ENCODE results near the gene KRT73.

The KRT73 gene

DNA sequence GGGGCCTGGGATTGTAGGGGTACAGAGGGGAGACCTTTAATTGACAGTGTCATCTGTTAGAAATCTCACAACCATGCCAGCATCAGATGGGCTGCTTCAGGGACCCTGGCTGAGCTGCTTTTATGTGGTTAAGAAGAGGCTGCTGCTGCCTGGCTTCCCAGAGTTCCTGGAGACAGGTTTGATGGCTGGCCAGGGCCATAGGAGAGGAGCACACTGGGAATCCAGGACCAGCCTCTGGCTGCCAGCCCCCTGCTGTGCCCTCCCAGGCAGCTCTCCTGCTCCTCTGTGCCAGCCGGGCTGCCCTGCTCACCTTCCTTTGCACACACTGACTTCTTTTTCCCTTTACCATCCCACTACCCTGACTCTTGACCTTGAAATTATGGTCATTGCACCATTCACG is 507 bp upstream of the KRT73 start:
- no peak for DNase-seq (ENCODE audit: low read depth)

DNA sequence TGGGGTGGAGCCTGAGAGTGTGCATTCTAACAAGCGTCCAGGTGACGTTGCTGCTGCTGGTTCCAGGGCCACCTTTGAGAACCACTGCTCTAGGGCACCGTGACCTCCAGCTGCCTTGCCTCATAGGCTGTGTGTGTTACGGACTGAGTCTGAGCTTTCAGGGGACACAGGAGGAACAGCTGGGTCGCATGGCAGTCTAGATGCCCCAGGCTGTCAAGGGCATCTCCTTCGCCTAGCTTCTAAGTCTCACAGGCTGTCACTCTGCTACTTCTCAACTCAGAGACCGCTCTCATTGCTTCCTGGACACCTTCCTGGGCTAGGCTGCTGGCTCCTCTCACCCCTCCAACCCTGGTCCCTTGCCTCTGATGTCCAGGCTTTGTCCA is 965 bp downstream of the KRT73 start:
- DNase-seq (ENCODE audit: low read depth): no peak

DNA sequence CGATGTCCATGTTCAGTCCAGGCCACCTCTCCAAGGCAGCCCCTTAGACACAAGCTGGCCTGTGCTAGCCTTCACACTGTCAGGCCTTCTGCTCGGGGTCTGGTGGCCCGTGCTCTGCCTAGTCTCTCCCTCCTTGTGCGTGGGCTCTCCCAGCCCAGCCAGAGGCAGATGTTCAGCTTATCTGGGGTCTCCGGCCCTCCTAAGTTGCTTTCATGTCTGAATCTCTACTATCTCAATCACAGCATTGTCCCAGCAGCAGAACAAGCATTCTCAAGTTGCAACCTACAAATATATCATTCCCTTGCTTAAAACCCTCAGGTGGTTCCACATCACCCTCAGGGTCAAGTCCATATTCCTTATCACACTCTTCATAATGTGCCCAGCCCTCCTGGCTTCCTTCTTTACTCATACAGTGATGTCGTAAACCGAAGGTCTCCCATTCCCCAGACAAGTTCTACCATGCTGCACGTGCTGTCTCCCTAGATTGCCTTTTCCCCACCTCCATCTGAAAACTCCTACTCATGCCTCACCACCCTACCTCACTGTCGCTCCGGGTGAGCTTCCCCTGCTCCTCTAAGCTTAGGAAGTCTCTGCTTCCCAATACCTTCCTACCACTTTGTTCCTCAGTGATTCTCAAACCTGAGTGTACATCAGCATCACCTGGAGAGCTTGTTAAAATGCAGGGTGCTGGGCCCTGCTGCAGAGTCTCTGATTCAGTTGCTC is 1.5 kb downstream of the KRT73 start:
- DNase-seq (ENCODE audit: low read depth): no peak

DNA sequence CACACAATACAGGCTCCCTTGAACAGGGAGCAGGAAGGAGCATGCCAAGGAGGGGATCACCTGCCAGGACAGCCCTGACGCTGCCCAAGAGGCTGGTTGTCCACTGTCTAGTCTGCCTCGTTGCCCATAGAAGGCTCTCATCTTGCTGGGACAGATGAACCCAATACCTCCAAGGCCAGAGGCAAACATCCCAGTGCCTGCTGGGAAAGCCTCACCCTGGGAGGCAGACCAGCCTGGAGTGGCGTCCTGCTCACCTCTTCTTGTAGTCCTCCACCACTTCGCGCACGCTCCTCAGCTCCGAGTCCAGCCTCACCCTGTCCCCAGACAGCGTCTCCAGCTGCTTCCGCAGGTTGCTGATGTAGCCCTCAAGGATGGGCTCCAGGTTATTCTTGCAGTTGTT is 2.4 kb downstream of the KRT73 start:
- no peak for DNase-seq (ENCODE audit: low read depth)

DNA sequence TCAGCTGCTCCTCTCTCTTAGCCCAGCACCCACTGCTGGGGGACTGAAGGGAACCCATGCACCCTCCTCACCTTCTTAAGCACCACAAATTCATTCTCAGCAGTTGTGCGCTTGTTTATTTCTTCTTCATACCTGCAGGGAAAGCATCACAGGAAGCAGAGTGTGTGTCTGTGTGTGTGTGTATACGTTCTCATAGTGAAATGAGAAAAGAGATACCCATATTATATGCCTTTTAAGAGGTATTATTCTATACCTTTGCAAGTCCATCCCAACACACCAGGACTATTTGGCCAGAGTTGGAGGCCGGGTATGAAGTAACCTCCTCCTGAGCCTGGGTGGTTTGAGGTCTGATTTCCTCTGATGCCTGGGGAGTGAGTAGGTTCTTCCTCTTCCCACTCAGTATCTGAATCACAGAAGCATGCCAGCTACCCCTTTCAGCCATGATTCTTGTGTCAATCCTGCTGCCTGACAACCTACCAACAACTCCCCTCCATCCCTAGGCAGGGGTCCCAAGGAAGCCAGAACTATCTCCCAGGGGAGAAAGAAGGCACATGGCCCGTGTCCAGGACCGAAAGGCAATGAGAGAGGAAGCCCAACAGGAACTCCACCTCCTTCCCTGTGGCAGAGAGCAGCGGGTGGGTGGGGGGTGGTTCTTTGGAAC is 3.0 kb downstream of the KRT73 start:
- no peak for DNase-seq (ENCODE audit: low read depth)

DNA sequence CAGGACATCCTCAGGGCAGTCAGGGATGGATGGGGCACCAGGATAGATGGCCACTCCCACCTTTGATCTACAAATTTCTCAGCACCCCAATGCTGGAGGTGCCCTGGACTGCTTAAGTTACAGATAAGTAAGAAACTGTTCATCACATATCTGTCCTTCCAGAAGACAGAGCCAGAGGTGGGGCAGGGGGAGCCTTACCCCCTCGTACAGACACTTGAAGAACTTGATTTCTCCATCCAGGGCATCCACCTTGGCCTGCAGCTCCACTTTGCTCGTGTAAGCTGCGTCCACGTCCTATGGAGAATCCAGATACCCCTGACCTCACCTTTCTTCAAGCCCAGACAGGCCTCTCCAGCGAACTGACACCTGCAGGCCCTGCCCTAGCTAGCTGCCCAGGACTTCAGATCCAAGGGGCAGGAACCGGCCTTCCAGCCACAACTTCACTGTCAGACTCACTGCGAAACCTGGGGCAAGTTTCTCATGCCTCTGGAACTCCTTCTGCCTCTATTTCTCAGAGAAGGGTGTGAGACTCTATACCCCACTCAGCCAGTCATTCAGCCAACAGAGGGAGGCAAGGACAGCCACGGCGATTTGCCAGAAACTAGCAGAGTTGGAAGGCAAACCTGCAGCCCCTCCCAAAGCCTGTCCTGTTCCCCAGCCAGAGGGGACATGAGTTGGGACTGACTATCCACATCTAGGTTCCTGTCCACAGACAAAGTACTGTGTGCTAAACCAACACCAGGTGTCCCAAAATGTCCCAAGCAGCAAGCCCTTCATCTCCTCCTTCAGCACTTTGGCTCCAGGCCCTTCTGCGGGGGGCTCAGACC is 3.8 kb downstream of the KRT73 start:
- DNase-seq (ENCODE audit: low read depth): no peak

DNA sequence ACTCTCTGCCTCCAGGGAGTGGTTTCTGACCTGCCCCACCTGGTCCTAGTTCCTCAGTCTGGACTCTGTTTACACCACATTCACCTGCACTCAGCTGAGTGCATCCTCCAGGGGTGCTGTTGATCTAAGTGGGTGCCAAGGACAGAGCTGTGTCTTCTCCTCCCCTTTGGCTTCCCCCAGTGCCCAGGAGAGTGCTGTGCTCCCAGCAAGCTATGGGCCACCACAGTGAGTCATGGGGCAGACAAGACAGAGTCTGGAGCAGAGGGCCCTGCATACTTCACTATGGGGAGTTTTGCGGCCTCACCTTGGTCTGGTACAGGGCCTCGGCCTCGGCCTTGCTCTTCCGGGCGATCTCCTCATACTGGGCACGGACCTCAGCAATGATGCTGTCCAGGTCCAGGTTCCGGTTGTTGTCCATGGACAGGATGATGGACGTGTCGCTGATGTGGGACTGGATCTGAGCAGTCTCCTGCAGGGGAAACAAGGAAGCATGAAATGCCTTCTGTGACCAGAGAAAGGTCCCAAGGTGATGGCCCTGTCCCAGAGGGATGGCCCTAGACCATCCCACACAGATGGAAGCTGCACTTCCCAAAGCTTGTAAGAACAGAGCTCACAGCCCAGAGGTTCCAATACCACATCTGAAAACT is 4.9 kb downstream of the KRT73 start:
- DNase-seq (ENCODE audit: low read depth): no peak

DNA sequence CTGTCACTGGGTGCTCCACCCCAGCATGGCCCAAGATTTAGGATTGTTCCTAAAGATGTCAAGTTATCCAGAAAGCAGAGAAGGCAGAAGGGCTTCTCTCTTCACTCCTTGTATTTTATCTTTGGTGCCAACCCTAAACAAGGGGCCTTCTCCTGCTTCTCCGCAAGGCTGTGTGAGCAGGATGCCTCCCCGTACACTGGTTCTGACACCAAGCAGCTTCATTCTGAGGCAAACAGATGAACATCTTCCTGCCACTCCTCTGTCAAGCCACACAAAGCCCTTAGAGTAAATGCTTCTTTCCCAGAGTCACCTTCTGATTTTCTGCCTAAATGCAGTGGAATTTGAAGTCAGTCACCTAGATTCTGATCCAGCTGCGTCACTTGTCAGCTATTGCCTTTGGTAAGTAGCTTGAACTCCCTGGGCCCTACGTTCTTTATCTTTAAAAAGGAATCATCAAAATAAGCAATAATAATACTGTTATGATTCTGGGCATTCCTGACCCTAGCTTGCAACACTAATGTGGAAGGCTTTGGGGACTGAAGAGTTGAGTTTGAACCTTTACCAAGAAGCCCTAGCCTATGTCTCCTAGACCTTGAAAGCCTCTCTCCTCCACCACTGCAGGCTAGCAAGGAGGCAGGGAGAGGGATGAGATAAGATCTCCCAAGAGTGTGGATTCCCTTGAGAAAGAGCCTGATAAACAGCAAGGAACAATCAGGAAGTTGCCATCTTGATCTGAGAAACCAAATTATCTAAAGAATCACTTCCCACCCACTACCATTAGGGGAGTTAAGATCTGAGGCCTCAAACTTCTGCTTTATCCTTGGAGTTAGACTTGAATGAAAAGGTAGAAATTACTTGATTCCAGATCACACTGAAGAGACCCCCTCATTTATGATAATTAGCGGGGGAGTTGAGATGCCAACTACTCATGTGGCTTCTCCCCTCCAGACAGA is 5.7 kb downstream of the KRT73 start:
- no peak for DNase-seq (ENCODE audit: low read depth)

DNA sequence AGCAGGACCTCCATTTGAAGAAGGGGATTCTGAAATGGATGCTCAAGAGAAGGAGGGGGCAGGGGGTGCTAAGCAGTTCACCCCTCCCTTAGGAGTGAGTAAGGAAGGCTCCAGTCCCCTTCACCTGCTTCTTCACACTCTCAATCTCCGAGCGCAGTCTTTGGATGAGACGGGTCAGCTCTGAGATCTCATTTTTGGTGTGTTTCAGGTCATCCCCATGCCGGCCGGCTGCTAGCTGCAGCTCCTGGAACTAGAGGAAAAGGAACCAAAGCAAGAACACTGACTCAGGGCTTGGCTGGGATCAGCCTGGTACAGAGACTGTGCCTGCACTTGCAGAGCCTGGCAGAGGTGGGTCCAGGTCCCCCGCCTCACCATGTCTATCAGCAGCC is 7.3 kb downstream of the KRT73 start:
- DNase-seq (ENCODE audit: low read depth): no peak

DNA sequence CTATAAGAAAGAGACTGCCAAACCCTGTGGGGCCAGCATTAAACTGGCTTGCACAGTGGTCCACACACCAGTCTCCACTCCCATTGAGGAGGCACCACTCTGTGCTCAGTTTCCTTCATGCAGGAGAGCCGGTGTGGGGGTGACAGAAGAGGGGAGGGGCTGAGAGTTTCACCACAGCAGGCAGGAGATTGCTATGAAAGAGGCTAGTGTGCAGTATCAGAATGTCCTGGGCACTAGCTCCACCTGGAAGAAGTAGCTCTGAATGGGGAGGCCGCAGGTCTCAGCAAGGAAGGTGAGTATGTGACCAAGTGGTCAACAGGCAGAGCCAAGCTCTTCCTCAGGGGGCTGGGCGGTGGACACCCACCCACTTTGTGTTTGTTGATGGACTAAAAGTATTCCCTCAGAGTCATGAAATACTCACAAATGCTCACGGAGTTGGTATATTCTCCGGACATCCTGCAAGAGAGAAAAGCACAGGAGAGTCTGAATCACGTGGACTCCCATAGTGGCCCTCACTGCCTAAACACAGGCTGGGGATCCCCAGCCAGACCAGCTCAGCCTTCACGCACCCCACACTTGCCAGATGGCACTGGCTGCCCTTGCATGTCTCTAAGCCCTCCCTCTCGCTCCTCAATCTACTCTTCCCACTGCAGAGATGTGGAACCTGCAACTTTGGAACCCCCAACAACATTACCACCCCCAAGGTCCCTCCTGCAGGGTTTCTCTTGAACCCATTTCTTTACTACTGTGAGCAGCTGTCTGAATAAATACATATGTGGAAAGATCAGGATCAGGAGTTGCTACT is 9.3 kb downstream of the KRT73 start:
- DNase-seq (ENCODE audit: low read depth): no peak

DNA sequence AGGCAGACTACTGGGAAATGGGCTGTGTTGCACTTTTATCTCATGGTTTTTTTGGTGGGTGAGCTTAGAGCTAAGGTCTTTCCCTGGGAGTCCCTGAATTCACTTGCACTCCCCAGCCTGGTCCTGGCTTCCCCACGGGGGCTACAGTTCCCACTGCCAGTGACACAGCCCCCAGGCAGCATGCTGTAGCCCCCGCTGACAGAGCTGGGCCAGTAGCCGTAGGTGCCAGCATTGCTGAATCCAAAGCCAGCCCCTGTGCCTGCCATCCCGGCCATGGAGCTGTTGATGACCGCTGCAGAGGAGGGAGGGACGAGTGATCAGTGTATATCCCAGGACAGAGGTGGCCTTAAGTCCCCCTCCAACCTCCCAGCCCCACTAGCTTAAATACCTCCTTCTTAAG is 10.2 kb downstream of the KRT73 start:
- DNase-seq (ENCODE audit: low read depth): no peak

DNA sequence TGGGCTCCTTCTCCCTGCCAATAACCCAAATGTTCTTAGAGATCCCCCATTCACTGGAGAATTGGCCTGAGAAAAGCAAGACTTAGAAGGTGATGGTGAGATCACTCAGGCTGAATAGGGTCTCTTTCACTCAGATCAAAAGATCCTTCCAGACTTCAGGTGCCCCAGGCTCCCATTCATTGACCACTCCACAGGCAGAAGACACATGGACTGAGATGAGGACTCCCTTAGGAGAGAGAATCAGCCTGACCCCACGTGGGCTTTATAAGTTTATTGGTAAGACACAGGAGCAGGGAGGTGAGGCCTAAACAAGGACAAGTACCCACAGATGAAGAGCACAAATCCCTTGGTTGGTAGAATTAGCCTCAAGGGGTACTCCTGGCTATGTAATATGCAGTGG is 11.0 kb downstream of the KRT73 start:
- DNase-seq (ENCODE audit: low read depth): no peak

DNA sequence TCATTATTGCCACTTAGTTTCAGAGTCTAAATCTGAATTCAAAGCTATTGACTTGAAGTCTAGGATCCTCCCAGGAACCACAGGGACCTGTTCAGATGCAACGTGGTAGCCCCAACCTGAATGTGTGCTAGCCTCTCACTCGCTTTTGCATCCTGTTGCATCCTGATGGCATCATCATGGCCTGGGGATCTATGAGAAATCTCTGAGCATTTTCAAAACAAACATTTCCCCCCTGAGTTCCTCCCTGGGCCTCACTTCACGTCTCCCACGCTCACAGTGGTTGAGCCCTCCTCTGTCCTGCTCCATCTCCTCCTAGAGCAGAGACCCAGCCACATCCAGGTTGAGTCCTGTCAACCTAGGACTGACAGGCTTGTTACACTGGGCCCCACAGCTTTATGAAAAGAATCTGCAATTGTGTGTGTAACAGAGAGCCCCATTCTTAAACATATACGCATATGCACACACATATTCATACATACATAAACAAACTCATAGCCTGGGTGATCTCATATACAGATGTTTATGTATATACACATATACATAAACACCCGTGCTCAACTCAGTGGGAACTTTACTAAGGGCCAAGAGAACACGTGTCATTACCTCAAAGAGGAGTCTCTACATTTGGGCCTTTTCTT is 11.7 kb downstream of the KRT73 start:
- no peak for DNase-seq (ENCODE audit: low read depth)

DNA sequence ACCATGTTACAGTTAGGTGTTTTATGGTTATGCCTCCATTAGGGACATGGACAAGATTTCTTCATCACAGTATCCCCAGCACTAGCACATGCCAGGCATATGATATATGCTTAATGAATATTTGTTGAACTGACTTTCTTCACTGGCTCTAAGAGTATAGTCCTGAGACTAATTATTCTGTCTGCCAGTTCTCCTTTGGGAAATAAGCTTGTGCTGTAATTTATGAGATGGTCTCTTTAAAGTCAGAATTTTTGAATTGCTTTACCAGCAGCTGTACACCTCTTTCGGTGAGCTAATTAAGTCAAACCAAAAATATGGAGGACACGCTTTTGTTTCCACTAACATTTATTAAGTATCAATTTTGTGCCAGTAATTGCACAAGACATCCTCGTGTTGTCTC is 12.3 kb downstream of the KRT73 start:
- DNase-seq (ENCODE audit: low read depth): no peak

DNA sequence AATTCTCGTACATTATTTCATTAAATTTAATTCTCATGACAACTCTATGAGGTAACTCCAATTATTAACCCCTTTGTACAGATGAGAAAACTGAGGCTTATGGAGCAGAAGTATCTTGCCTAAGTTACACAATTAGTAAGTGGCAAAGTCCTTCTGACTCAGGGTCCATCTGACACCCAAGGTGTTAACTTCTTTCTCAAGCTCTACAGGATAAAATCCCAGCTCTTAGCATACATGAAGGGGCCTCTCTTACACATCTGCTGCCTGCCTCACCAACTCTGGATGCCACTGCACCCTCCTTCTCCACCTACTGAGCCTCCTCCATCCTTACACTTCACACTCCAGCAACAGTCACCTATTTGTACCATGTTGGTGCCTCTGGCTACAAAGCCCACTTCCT is 12.8 kb downstream of the KRT73 start:
- no peak for DNase-seq (ENCODE audit: low read depth)

DNA sequence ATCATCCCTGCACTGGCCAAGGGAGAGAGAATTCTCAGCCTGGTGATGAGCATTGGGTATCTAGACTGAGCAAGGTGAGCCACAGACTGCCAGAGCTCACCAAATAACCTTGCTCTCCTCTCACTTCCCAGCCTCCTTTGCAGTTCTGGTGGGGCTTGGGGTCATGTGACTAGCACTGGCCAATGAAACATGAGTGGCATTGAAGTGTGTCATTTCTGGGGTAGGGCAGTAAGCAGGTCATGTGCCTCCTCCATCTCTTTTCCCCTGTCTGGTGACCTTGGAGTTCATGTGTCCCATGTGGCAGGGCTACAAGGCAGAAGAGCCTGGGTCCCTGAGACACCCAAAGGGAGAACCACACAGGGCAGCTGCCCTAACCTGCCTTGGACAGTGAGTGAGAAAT is 13.5 kb downstream of the KRT73 start:
- no peak for DNase-seq (ENCODE audit: low read depth)

DNA sequence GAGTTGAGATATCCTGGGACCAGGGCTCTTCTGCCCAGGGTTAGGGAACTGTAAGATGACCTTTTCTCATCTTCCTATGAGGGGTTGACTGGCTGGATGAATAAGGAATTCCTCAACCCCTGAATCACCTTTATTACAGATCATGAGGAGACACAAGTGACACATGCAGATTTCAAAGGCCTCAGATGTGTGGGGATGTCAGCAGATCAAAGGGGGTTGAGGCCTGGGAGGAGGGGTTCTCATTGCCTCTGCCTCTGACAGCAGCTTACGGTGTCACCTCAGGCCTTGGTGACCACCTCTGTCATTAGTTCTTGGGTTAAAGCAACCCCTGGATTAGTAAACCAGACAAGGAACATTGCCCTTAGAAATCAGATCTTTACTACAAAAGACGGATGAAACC is 15.0 kb downstream of the KRT73 start:
- no peak for DNase-seq (ENCODE audit: low read depth)

DNA sequence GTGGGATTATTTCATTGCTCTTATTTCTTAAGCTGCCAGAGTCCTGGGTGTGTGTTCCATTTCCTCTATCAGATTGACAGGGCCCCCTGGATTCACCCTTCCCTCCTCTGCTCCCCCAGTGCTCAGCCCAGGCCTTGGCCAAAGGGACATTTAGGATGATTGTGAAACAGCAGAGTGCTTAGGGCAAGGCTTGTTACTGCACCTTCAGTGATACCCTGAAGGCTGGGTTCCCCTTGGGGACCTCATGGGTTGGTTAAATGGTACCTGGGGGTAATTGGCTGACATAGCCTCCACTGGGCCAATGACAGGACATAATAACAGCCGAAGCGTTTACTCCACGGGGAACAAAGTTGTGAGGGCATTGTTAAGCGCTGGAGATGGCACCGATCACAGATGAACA is 15.8 kb downstream of the KRT73 start:
- DNase-seq (ENCODE audit: low read depth): no peak

DNA sequence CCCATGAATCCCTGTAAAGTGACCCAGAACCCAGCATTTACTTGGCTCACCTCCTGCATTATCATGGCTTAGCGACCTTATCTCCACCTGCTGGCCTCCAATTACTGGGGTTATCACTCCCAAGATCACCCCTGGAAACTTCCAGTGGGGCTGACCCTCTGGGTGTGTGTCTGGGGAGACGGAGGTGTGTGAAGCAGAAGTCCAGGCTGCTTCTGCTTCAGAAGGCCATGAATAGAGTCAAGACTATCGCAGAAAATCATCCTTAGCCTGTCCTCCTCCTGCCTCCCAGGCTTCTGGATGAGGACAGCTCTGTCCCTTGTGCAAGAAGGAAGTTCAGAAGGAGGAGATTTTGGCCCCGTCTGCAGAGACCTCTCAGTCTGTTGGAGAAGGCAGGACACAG is 16.7 kb downstream of the KRT73 start:
- DNase-seq (ENCODE audit: low read depth): no peak

DNA sequence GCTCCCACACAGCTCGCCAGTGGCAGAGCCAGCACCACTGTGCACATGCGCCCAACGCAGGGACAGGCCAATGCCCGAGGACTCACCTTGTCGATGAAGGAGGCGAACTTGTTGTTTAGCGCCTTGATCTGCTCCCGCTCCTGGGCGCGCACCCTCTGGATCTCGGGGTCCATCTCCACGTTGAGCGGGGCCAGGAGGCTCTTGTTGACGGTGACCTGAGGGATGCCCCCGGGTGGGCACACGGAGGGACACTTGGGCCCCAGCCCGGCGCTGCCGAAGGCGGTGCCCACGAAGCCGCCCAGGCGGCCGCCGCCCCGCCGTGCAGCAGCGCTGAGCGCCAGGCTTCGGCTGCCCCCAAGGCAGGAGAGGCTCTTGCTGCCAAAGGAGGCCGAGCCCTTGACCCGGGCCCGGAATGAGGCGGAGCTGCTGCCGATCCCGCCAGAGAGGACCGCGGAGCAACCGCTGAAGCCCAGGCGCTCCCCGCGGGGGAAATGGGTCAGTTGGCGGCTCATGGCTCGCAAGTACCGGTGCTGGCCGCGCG is 17.3 kb downstream of the KRT73 start, which contains the start of gene KRT72:
KRT72 (minus strand) TSS at position 523 of the 541 bp plus-strand sequence; CDS start at position 512, 11 bp downstream.
- no peak for DNase-seq (ENCODE audit: low read depth)
